OCI-LY7 (cell line): Measurements from ENCODE around the gene OR6C68. TPM values are rescaled to one million over a fixed set of nuclear protein-coding genes. Genes with fewer than 3 reads are reported as not detected.
"Not testable (repeated sequence)": the region's sequence is repeated elsewhere in the genome, so short reads cannot be mapped to it uniquely, and the experiment has no call there.

ENCODE experiments used
- BruUV-seq: library from RNA; stranded (reverse); fragments of 400-500 nt; replicated peaks from 2 replicates; lab custom pipeline; 2021; lab: Mats Ljungman, UMichigan
- CTCF ChIA-PET: fragments of 300-600 bp; sonication (Branson Sonifier 250); formaldehyde crosslinking; loops from one replicate; lab custom pipeline; 2022; ENCODE audit warnings: antibody characterized with exemption; ENCODE audit not compliant: unreplicated experiment; lab: Charles Lee
- POLR2A ChIA-PET: fragments of 300-600 bp; sonication (Branson Sonifier 250); formaldehyde crosslinking; loops from one replicate; lab custom pipeline; 2022; ENCODE audit warnings: antibody characterized with exemption; lab: Charles Lee
- DNase-seq: peaks from one replicate; pipeline ENCODE4 v3.0.0-alpha.2; 2015; ENCODE audit warnings: low spot score
- H2AFZ ChIP-seq: fragments of 200-600 bp; sonication (generic), shearing (Covaris generic); 2 replicates; pipeline ENCODE4 v1.6.1; 2014; ENCODE audit warnings: mild to moderate bottlenecking, antibody characterized with exemption, low read length, moderate library complexity
- H3K27ac ChIP-seq: fragments of 200-600 bp; sonication (generic); 2 replicates; pipeline ENCODE4 v1.5.1; 2014; ENCODE audit warnings: mixed run types, low read depth, mild to moderate bottlenecking, moderate library complexity, low read length, inconsistent platforms; ENCODE audit not compliant: poor library complexity, severe bottlenecking
- H3K36me3 ChIP-seq: fragments of 200-600 bp; sonication (generic); 2 replicates; pipeline ENCODE4 v1.6.1; 2014; ENCODE audit warnings: mild to moderate bottlenecking, antibody characterized with exemption, low read length, moderate library complexity, mixed read lengths; ENCODE audit not compliant: insufficient read depth
- H3K4me1 ChIP-seq: fragments of 200-600 bp; sonication (generic); 2 replicates; pipeline ENCODE4 v1.5.1; 2014; ENCODE audit warnings: mild to moderate bottlenecking, low read length; ENCODE audit not compliant: insufficient read depth, poor library complexity, severe bottlenecking
- H3K4me2 ChIP-seq: fragments of 200-600 bp; sonication (generic); 2 replicates; pipeline ENCODE4 v1.6.1; 2014; ENCODE audit warnings: mild to moderate bottlenecking, low read length
- H3K4me3 ChIP-seq: fragments of 200-600 bp; sonication (generic); 2 replicates; pipeline ENCODE4 v1.5.1; 2014; ENCODE audit warnings: mild to moderate bottlenecking, low read depth, low read length; ENCODE audit not compliant: poor library complexity, severe bottlenecking
- H3K79me2 ChIP-seq: fragments of 200-600 bp; sonication (generic); 2 replicates; pipeline ENCODE4 v1.6.1; 2016; ENCODE audit warnings: low read depth, mild to moderate bottlenecking, low read length, moderate library complexity, mixed read lengths; ENCODE audit not compliant: insufficient read depth
- H3K9me2 ChIP-seq: fragments of 200-600 bp; sonication (generic); 2 replicates; pipeline ENCODE4 v1.6.1; 2016; ENCODE audit warnings: mild to moderate bottlenecking, low read length, mixed read lengths; ENCODE audit not compliant: insufficient read depth
- H3K9me3 ChIP-seq: fragments of 200-600 bp; sonication (generic); 2 replicates; pipeline ENCODE4 v1.6.1; 2014; ENCODE audit warnings: mild to moderate bottlenecking, mixed run types, low read length, mixed read lengths
- H4K20me1 ChIP-seq: fragments of 200-600 bp; sonication (generic); 2 replicates; pipeline ENCODE4 v1.6.1; 2014; ENCODE audit warnings: mild to moderate bottlenecking, antibody characterized with exemption, low read length, moderate library complexity, mixed read lengths; ENCODE audit not compliant: insufficient read depth
- EZH2phosphoT487 ChIP-seq: fragments of 200-600 bp; sonication (generic); IDR thresholded peaks from 2 replicates; pipeline ENCODE4 v1.6.1; 2018; ENCODE audit warnings: low read depth, borderline replicate concordance, mild to moderate bottlenecking, mixed run types, antibody characterized with exemption, low read length, moderate library complexity, mixed read lengths
- intact Hi-C: fragments of 100-400 bp; cut with micrococcal nuclease; formaldehyde crosslinking; loops from one replicate; pipeline ENCODE4 v1.10.0; 2022; ENCODE audit not compliant: unreplicated experiment
- total RNA-seq, 2 experiments: library from RNA; depleted of rRNA in 1 of 2; stranded (reverse); fragments of >200 nt in 1 of 2; shearing (Covaris generic) in 1 of 2; gene quantifications; 2 replicates each; pipeline ENCODE4 v1.2.3, GENCODE V29; 2014 to 2022
- TF ChIP-seq, protein P1 (sequence below): fragments of 200-600 bp; sonication (generic); conservative IDR thresholded peaks from 2 replicates; pipeline ENCODE4 v1.5.1; 2014; ENCODE audit warnings: mild to moderate bottlenecking, antibody characterized with exemption, low read length, moderate library complexity, mixed read lengths

Gene OR6C68
- total RNA-seq, 2 experiments from 2014 or later, result not detected

GRCh38 chr12:55446326-55446725 is 45.9 kb upstream of the OR6C68 start:
- Histone ChIP-seq H3K4me2 (no peak overlapping the region), H3K79me2 (no peaks in the 10 kb centered on the region), H3K4me1 (no peaks in the 10 kb centered on the region), H3K9me3 (no peaks in the 10 kb centered on the region), H3K4me3 (no peak overlapping the region), H3K9me2 (peaks cover 2% of the 10 kb centered on the region; the same call in 1 of the 2 replicates), H3K36me3 (no peaks in the 10 kb centered on the region), H4K20me1 (no peaks in the 10 kb centered on the region), H3K27ac (no peak overlapping the region), H2AFZ (no peak overlapping the region)
- TF ChIP-seq, protein P1, sequence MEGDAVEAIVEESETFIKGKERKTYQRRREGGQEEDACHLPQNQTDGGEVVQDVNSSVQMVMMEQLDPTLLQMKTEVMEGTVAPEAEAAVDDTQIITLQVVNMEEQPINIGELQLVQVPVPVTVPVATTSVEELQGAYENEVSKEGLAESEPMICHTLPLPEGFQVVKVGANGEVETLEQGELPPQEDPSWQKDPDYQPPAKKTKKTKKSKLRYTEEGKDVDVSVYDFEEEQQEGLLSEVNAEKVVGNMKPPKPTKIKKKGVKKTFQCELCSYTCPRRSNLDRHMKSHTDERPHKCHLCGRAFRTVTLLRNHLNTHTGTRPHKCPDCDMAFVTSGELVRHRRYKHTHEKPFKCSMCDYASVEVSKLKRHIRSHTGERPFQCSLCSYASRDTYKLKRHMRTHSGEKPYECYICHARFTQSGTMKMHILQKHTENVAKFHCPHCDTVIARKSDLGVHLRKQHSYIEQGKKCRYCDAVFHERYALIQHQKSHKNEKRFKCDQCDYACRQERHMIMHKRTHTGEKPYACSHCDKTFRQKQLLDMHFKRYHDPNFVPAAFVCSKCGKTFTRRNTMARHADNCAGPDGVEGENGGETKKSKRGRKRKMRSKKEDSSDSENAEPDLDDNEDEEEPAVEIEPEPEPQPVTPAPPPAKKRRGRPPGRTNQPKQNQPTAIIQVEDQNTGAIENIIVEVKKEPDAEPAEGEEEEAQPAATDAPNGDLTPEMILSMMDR, result peak; percentile 32; the same call in 1 of the 2 replicates
- no peak for TF ChIP-seq EZH2phosphoT487
- ChIA-PET CTCF (no interaction called here), POLR2A (no interaction called here)
- no TSS peak for BruUV-seq
- intact Hi-C loops, result loop anchor here (5.0 kb wide), 1 partner anchor 171 kb away; no protein-coding TSS in a partner anchor
- DNase-seq, result no peak

- ChIA-PET CTCF (no interaction called here), POLR2A (interaction anchor here (0.7 kb wide), 1 partner anchor 9 kb away, joined by 4 read pairs; no protein-coding TSS in a partner anchor)
- TF ChIP-seq EZH2phosphoT487, result no peak
- TF ChIP-seq, protein P1, result no peak
- H3K36me3 ChIP-seq, result no peaks in the 10 kb centered on the region
- H3K9me2 ChIP-seq, result peaks cover 5% of the 10 kb centered on the region; the same call in 1 of the 2 replicates
- no peaks in the 10 kb centered on the region for H3K79me2 ChIP-seq
- no TSS peak for BruUV-seq
- H3K4me3 ChIP-seq, result no peak overlapping the region
- no peak overlapping the region for H3K4me2 ChIP-seq
- intact Hi-C loops, result loop anchor here (5.0 kb wide), 1 partner anchor 168 kb away; no protein-coding TSS in a partner anchor
- H4K20me1 ChIP-seq, result no peaks in the 10 kb centered on the region
- no peaks in the 10 kb centered on the region for H3K4me1 ChIP-seq
- no peaks in the 10 kb centered on the region for H3K9me3 ChIP-seq
- no peak overlapping the region for H3K27ac ChIP-seq
- H2AFZ ChIP-seq, result no peak overlapping the region
- DNase-seq, result no peak
Observed at GRCh38 chr12:55448825-55449224, 43.4 kb upstream of the OR6C68 start.

DNA sequence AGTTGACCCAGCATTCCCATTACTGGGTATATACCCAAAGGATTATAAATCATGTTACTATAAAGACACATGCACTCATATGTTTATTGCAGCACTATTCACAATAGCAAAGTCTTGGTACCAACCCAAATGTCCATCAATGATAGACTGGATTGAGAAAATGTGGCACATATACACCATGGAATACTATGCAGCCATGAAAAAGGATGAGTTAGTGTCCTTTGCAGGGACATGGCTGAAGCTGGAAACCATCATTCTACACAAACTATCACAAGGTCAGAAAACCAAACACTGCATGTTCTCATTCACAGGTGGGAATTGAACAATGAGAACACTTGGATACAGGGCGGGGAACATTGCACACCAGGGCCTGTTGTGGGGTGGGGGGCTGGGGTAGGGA is 27.3 kb upstream of the OR6C68 start:
- H3K27ac ChIP-seq, H3K79me2 ChIP-seq, H3K9me3 ChIP-seq, H3K4me3 ChIP-seq, H4K20me1 ChIP-seq, CTCF ChIA-PET, H3K4me2 ChIP-seq, H3K36me3 ChIP-seq, BruUV-seq, DNase-seq, H2AFZ ChIP-seq, intact Hi-C loops, H3K9me2 ChIP-seq, POLR2A ChIA-PET: not testable (repeated sequence)
- H3K4me1 ChIP-seq, result peaks cover 20% of the 10 kb centered on the region
